HT-29 (cell line): ENCODE data around the gene ATP6V0D1. TPM values are rescaled to one million over a fixed set of nuclear protein-coding genes. Genes with fewer than 3 reads are reported as not detected.

ENCODE experiments used
- DNase-seq: peaks from one replicate; pipeline ENCODE4 v3.0.0-alpha.2; 2015; ENCODE audit warnings: low spot score
- small RNA-seq: library from RNA; depleted of rRNA; stranded (forward); fragments of <200 nt; gene quantifications from one replicate; pipeline ENCODE3, GENCODE V24; 2014
- total RNA-seq: library from RNA; depleted of rRNA; stranded (reverse); fragments of >200 nt; shearing (Covaris generic); gene quantifications from 2 replicates; pipeline ENCODE4 v1.2.3, GENCODE V29; 2014; rRNA removed

The ATP6V0D1 gene
- total RNA-seq, 1 experiment from 2014 or later = 99.5 TPM

GRCh38 chr16:67394155-67395104, 86.5 kb downstream of the ATP6V0D1 start:
- no peak for DNase-seq

- no peak for DNase-seq
Measured at GRCh38 chr16:67393788-67394154, 87.2 kb downstream of the ATP6V0D1 start.

DNA sequence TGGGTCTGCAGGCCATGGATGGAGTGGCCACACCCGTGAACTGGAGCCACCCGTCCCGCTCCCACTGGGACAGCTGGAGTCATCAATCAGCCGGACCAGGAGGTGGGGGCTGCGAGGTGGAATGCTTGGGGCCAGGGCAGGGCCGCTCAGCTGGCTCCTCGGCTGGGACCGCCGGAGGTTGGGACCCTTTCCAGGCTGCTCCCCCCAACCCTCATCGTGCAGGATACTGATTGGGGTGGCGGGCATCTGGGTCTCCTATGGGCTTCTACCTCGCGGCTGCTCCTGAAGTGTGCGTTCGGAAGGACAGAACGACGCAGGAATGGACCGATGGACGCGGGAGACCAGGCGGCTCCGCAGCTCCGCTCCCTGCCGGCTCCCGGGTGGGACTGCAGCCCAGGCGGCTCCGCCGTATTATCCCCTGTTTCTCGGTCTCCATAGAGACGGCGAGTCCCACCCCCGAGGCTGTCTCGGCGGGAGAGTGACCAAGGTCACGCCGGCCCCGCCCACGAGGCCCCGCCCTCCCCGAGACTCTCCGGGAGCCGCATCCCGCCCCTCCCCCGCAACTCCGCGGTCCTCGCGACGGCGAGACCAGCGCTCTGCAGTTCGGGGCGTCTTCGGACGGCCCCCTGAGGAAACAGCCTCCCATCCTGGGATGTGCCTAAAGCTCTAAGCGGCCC, 87.7 kb downstream of the ATP6V0D1 start, which contains the start of gene TPPP3:
TSS of gene TPPP3 (minus strand) at position 388 of the 677 bp plus-strand sequence. CDS start 2,387 bp downstream, outside the sequence.
- peak; percentile 91 for DNase-seq

- no peak for DNase-seq
Measured at GRCh38 chr16:67392301-67393059, 88.5 kb downstream of the ATP6V0D1 start.

GRCh38 chr16:67391424-67392300, 89.3 kb downstream of the ATP6V0D1 start:
- DNase-seq = peak; percentile 82

- no peak for DNase-seq
Measured at GRCh38 chr16:67390816-67391423, 90.0 kb downstream of the ATP6V0D1 start.

DNA sequence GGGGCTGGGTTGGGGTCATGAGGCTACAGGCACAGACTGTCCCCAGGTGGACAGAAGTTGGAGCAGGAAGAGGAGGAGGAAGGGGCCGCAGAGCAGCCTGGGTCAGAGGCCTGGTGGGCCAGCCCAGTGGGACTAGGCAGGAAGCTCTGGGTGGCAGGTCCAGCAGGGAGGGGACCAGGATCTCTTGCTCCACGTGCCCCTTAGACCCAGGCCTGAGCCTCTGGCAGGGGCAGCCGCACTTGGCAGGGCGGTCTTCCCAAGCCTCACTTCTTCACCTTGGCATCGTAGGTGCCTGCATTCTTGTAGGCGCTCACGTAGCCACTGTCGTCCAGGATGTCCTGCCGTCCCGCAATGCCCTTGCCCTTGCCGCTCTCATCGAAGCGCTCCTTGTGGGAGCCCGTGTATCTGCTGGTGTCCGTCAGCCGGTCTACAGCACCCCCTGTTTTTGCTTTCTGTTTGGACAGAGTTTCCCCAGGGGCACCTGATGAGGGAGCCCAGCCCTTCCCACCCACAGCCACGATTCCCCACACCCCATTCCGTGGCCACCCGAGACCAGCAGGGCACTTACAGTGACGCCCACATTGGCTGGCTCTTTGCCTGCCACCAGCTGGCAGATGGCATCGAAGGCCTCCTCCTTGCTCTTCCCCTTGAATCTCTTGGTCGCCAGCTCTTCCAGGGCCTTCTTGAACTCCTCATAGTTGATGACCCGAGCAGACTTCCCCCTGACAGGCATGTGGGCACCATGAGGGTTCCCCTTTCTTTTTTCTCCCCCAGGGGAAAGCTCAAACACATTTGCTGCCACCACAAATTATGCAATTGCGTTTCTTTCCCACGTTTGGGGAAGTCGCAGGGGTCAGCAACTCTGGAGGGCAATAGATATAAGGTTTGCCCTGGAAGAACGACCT, 90.8 kb downstream of the ATP6V0D1 start:
- DNase-seq = no peak

DNA sequence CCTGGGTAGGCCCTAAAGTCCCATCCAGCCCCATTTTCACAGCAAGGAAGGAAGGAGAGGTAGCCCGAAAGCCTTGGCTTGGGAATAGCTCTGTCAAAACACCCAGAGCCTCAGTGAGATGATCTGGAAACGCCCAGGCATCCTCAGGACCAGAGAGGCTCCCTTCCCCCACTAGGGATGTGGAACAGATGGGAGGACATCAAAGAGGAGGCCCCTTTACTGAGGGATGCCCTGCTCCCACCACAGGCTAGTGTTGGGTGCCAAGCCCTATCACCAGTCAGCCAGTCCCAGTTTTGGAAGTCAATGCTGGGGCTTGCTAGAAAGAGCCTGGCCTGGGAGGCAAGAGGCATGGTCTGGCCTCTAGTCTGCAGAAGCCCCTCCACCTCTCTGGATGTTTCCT, 92.4 kb downstream of the ATP6V0D1 start:
- no peak for DNase-seq

DNA sequence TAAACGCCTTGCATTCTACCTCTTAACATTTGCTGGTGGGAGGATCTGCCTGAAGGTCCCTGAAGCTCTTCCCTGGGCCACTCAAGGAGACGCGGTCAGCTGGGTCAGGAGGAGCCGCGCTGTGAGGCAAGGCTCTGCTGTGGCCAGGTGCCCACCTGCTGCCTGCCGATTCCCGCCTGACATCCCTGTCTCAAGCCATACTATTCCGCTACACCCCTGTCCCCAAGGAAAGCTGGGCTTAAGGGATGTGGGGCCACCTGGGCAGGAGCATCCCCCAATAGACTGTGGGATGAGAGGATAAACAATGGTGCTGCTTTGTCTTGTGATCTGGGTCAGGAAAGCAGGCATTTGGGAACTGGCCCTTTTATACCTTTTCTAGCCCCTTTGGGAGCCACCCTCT, 92.8 kb downstream of the ATP6V0D1 start:
- DNase-seq = no peak

Small RNA genes lying within 50 kb of the gene (small RNA-seq; reads per million reads assigned to genes)
- gene RNU1-123P = not detected

Other genes starting within 250 kb of the ATP6V0D1 start
- 49.5 and 57.7 TPM in 2 replicates for gene FHOD1, start 233.7 kb downstream of the ATP6V0D1 start, total RNA-seq
- gene SLC9A5, start 232.2 kb downstream of the ATP6V0D1 start, total RNA-seq = 2.2 and 2.7 TPM in 2 replicates
- gene PLEKHG4, start 201.6 kb downstream of the ATP6V0D1 start, total RNA-seq = 69.5 and 71.3 TPM in 2 replicates
- not detected in 2 replicates for gene KCTD19, start 154.4 kb downstream of the ATP6V0D1 start, total RNA-seq
- gene LRRC36, start 154.3 kb downstream of the ATP6V0D1 start, total RNA-seq = 0.46 TPM in 1 of 2 replicates, not detected in the other
- 70.5 and 70.9 TPM in 2 replicates for gene TPPP3, start 87.7 kb downstream of the ATP6V0D1 start, total RNA-seq
- gene ZDHHC1, start 64.7 kb downstream of the ATP6V0D1 start, total RNA-seq = 21.5 and 24.4 TPM in 2 replicates
- 18.3 and 23.2 TPM in 2 replicates for gene HSD11B2, start 50.0 kb downstream of the ATP6V0D1 start, total RNA-seq
- gene AGRP, start 2.4 kb upstream of the ATP6V0D1 start, total RNA-seq = not detected in 2 replicates
- gene RIPOR1, start 47.7 kb upstream of the ATP6V0D1 start, total RNA-seq = 22.8 and 23.8 TPM in 2 replicates
- gene CTCF, start 81.4 kb upstream of the ATP6V0D1 start, total RNA-seq = 28.3 and 36.4 TPM in 2 replicates
- 0.81 and 2.7 TPM in 2 replicates for gene CARMIL2, start 164.0 kb upstream of the ATP6V0D1 start, total RNA-seq
- gene ACD, start 179.1 kb upstream of the ATP6V0D1 start, total RNA-seq = 79.6 and 82.2 TPM in 2 replicates
- 24.9 and 38.1 TPM in 2 replicates for gene PARD6A, start 179.8 kb upstream of the ATP6V0D1 start, total RNA-seq
- gene ENKD1, start 185.6 kb upstream of the ATP6V0D1 start, total RNA-seq = 52.6 and 58.8 TPM in 2 replicates
- 0.38 and 0.99 TPM in 2 replicates for gene C16orf86, start 185.7 kb upstream of the ATP6V0D1 start, total RNA-seq
- gene GFOD2, start 238.2 kb upstream of the ATP6V0D1 start, total RNA-seq = 16.8 and 19.7 TPM in 2 replicates